SK-N-SH treated with all-trans-retinoic acid at 6 μM for 48 hours (cell line): ENCODE data around the gene AP2B1.

Source experiments
- BACH2 ChIP-seq: fragments of 250-450 bp; sonication (Bioruptor Pico); IDR thresholded peaks from 2 replicates; pipeline ENCODE4 v1.9.0; 2021; ENCODE audit warnings: mild to moderate bottlenecking, borderline replicate concordance
- CSDC2 ChIP-seq: fragments of 250-450 bp; sonication (Bioruptor Pico); IDR thresholded peaks from 2 replicates; pipeline ENCODE4 v1.5.0; 2020; ENCODE audit warnings: mild to moderate bottlenecking, moderate library complexity
- ISL1 ChIP-seq: fragments of 250-450 bp; sonication (Bioruptor Pico); IDR thresholded peaks from 2 replicates; pipeline ENCODE4 v2.1.2; 2022; ENCODE audit warnings: mild to moderate bottlenecking, moderate library complexity
- RARB ChIP-seq: fragments of 250-450 bp; sonication (Bioruptor Pico); IDR thresholded peaks from 2 replicates; pipeline ENCODE4 v1.8.0; 2021; ENCODE audit warnings: mild to moderate bottlenecking, moderate library complexity
- SNAI2 ChIP-seq: fragments of 250-450 bp; sonication (Bioruptor Pico); IDR thresholded peaks from 2 replicates; pipeline ENCODE4 v1.5.0; 2020; ENCODE audit warnings: mild to moderate bottlenecking, moderate library complexity
- ZFP30 ChIP-seq: fragments of 450-650 bp; formaldehyde crosslinking; IDR thresholded peaks from 2 replicates; pipeline ENCODE4 v1.5.0; 2022; ENCODE audit warnings: mild to moderate bottlenecking, moderate library complexity
- TF ChIP-seq, protein P1 (sequence below): fragments of 250-450 bp; sonication (Bioruptor Pico); IDR thresholded peaks from 2 replicates; pipeline ENCODE4 v1.5.0; 2020; ENCODE audit warnings: mild to moderate bottlenecking, moderate library complexity
- TF ChIP-seq, protein P2 (sequence below): fragments of 250-450 bp; sonication (Bioruptor Pico); IDR thresholded peaks from 2 replicates; pipeline ENCODE4 v1.5.1; 2021; ENCODE audit warnings: mild to moderate bottlenecking, moderate library complexity

DNA sequence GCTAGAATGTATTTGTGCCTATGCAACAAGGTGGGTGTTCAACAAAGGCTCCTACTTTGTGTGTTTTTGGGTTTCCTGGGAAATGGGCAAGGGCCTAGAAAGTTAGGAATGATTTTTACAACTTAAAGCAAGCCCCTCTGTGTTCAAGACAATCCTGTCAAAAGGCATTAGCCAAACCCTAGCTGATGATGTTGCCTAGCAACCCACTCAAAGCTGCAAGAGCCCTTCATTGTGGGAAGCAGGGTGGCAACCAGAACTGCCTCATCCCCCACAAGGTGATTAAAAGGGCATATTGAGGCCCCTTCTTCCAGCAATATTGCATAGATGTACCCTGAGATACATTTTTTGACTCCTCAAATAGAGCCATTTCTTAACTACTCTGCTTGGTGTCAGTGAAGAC is 128.3 kb downstream of the AP2B1 start:
- TF ChIP-seq CSDC2 (CRISPR knock-in tag) (no peak), ZFP30 (CRISPR knock-in tag) (no peak), BACH2 (CRISPR knock-in tag) (no peak), ISL1 (no peak), SNAI2 (no peak), RARB (CRISPR knock-in tag) (no peak)
- TF ChIP-seq, protein P1, sequence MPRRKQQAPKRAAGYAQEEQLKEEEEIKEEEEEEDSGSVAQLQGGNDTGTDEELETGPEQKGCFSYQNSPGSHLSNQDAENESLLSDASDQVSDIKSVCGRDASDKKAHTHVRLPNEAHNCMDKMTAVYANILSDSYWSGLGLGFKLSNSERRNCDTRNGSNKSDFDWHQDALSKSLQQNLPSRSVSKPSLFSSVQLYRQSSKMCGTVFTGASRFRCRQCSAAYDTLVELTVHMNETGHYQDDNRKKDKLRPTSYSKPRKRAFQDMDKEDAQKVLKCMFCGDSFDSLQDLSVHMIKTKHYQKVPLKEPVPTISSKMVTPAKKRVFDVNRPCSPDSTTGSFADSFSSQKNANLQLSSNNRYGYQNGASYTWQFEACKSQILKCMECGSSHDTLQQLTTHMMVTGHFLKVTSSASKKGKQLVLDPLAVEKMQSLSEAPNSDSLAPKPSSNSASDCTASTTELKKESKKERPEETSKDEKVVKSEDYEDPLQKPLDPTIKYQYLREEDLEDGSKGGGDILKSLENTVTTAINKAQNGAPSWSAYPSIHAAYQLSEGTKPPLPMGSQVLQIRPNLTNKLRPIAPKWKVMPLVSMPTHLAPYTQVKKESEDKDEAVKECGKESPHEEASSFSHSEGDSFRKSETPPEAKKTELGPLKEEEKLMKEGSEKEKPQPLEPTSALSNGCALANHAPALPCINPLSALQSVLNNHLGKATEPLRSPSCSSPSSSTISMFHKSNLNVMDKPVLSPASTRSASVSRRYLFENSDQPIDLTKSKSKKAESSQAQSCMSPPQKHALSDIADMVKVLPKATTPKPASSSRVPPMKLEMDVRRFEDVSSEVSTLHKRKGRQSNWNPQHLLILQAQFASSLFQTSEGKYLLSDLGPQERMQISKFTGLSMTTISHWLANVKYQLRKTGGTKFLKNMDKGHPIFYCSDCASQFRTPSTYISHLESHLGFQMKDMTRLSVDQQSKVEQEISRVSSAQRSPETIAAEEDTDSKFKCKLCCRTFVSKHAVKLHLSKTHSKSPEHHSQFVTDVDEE (CRISPR knock-in tag): no peak
- TF ChIP-seq, protein P2, sequence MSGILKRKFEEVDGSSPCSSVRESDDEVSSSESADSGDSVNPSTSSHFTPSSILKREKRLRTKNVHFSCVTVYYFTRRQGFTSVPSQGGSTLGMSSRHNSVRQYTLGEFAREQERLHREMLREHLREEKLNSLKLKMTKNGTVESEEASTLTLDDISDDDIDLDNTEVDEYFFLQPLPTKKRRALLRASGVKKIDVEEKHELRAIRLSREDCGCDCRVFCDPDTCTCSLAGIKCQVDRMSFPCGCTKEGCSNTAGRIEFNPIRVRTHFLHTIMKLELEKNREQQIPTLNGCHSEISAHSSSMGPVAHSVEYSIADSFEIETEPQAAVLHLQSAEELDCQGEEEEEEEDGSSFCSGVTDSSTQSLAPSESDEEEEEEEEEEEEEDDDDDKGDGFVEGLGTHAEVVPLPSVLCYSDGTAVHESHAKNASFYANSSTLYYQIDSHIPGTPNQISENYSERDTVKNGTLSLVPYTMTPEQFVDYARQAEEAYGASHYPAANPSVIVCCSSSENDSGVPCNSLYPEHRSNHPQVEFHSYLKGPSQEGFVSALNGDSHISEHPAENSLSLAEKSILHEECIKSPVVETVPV (CRISPR knock-in tag): no peak
